ENCODE data around the gene CFAP45.
A peak's percentile ranks its signal among the peaks of the same experiment; 100 is the strongest.

Gene CFAP45, protein sequence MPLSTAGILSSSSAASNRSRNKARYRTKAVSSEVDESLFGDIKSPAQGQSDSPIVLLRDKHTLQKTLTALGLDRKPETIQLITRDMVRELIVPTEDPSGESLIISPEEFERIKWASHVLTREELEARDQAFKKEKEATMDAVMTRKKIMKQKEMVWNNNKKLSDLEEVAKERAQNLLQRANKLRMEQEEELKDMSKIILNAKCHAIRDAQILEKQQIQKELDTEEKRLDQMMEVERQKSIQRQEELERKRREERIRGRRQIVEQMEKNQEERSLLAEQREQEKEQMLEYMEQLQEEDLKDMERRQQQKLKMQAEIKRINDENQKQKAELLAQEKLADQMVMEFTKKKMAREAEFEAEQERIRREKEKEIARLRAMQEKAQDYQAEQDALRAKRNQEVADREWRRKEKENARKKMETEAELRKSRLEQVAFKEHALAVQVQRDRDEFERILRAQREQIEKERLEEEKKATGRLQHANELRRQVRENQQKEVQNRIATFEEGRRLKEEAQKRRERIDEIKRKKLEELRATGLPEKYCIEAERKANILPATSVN

GRCh38 chr1:159900086-159900680 lies at the start of gene CFAP45:
Gene CFAP45, minus strand, starts transcription at chr1:159900165. Its CDS starts 67 bp downstream, at chr1:159900098.
- DNase-seq (ENCODE audit: low read depth in 2 of 2) = no peak

DNA sequence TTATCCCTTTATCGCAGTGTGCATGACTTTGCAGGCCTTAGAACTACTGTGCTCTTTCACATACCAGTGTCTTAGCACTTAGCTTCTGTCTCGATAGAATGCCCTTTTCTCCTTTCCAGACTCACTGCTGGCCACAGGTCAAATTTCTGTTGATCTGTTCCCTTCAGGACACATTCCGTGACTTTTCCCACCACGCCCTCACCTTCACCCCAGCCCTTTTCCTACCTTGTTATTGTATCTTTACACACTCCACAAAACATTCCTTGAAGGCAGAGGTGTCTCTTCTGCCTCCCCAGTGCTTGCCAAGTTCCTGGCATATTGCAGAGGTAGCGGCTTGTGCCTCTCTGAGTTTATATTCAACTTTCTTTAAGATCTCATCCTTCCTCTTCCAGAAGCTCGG lies 49.2 kb upstream of the CFAP45 start:
- DNase-seq (ENCODE audit: low read depth in 2 of 2) = no peak

DNA sequence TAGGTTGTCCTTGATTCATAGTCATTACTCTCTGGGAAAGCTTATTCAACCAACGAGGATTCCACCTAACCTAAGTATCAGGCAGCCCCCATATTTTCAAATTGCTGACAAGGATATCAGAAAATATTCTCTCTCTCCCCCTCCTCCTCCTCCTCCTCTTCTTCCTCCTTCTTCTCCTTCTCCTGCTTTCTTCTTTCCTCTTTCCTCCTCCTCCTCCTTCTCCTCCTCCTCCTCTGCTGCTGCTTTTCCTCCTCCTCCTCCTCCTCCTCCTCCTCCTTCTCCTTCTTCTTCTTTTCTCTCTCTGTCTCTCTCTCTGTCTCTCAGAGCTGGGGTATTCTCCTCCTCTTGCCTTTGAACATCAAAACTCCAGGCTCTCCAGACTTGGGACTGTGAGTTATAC lies 48.0 kb upstream of the CFAP45 start:
- no peak for DNase-seq (ENCODE audit: low read depth in 2 of 2)

GRCh38 chr1:159946242-159947187 lies 46.5 kb upstream of the CFAP45 start:
- DNase-seq (ENCODE audit: low read depth in 2 of 2) = no peak

- DNase-seq (ENCODE audit: low read depth in 2 of 2) = peak; percentile 70 to 74
Measured at GRCh38 chr1:159945483-159946241, 45.7 kb upstream of the CFAP45 start, which contains the start of gene IGSF9. Gene IGSF9, minus strand, starts transcription at chr1:159945613. Its CDS starts 2,159 bp downstream, at chr1:159943454.

DNA sequence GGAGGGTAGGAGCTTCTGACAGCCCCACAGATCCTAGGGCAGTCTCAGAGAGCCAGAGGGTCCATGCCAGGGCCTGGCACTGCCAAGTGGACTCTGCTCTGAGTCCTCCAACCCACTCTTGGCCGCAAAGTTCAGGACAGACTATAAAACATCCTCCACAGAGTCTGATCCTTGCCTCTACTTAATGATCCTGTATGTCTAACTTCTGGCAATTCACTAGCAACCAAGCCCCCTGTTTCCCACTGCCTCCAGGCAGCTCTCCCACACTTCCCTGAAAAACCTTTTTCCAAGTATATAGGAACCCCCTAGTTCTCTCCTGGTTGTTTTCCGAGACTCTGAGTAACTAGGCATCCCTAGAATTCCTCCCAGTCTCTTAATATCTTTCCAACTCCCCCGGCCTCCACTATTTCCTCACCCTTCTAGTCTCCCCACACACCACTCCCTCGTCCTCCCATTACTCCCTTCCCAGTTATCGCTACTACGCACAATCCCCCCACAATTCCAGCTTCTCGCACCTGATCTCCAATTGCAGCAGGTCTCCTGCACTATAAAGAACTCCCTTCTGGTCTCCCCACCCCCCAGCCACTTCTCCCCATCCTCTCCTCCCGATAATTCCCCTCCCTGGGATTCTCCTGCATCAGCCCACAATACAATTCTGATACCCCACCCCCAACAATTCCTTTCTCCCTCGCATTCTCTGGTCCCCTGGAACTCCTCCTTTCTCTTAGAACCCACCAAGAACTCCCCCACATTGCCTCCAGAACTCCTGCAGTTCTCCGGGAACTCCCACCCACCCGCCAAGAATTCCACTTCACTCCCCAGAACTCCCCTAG lies 44.9 kb upstream of the CFAP45 start:
- DNase-seq (ENCODE audit: low read depth in 2 of 2) = no peak

GRCh38 chr1:159943908-159944622 lies 44.1 kb upstream of the CFAP45 start:
- no peak for DNase-seq (ENCODE audit: low read depth in 2 of 2)

- DNase-seq (ENCODE audit: low read depth in 2 of 2) = no peak
Measured at GRCh38 chr1:159943278-159943640, 43.3 kb upstream of the CFAP45 start.

GRCh38 chr1:159942632-159943277 lies 42.8 kb upstream of the CFAP45 start:
- DNase-seq (ENCODE audit: low read depth in 2 of 2) = no peak

DNA sequence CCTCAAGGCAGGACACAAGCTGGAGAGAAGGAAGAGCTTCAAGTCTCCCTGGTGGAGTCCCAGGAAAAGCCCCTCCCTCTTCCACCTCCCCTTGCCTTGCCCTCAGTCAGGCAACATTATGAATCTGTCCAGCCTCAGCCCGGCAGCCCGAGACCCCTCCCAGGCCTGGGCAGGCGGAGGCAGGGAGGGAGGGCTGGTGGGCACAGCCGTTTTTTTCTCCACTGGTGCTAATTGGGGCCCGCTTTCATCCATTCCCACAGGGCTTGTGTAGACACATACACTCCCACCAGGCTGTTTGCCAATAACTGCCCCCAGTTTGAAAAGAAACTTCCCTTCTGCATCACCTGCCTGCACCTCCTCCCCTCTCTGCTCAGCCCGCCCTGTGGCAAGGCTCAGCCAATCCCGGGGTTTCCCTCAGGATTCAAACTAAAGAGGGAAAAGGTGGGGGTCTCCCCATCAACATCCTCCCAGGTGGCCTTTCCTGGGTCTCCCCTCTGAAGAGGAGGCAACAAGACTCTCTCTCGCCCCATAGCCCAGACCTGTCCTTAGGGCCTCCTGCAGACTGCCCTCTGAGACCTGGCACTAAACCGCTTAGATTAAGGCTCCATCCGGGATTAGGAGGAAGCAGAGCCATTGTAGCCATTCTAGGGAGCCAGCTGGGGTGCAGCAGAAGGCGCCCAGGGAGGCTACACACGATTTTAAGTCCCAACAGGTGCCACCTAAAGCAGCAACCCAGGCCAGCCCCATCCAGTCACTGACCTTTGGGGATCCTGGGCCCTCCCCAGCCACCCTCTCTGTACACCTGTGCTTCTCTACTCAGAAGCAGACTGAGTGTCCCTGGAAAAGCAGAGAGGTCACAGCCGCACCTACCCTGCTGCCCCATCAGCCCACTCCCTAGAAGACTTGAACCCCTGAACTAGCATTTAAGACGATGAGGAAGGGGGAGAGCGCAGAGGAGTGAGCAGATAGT lies 41.9 kb upstream of the CFAP45 start:
- DNase-seq (ENCODE audit: low read depth in 2 of 2) = no peak

GRCh38 chr1:159941141-159941540 lies 41.2 kb upstream of the CFAP45 start:
- DNase-seq (ENCODE audit: low read depth in 2 of 2) = no peak

DNA sequence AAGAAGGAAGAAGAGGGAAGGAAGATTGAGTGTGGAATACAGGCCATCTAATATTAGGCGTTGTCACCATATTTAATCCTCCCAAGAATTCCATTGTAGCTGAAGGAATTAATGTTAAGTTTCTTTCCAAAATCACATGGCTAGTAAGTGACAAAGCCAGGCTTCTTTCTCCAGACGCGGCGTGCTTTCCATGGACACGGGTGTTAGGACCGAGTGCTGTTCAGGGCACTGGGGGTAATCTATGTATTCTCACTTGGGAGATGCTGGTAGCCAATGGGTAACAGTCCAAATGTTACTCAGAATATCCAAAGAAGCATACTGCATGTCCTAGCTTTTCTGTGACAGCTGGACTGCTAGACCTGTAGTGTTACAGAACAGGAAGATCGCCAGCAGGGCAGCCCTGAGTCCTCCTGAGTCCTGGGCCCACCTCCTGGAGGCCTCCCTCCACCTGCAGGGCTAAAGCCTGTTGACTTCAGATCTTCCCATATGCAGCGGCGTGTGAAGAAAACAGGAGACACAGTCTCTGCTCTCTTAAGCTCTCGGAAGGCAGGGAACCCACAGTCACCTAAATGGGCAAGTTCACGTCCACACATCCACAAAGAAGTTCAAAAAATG lies 40.1 kb upstream of the CFAP45 start:
- DNase-seq (ENCODE audit: low read depth in 2 of 2) = no peak

- no peak for DNase-seq (ENCODE audit: low read depth in 2 of 2)
Measured at GRCh38 chr1:159939678-159940002, 39.7 kb upstream of the CFAP45 start.

DNA sequence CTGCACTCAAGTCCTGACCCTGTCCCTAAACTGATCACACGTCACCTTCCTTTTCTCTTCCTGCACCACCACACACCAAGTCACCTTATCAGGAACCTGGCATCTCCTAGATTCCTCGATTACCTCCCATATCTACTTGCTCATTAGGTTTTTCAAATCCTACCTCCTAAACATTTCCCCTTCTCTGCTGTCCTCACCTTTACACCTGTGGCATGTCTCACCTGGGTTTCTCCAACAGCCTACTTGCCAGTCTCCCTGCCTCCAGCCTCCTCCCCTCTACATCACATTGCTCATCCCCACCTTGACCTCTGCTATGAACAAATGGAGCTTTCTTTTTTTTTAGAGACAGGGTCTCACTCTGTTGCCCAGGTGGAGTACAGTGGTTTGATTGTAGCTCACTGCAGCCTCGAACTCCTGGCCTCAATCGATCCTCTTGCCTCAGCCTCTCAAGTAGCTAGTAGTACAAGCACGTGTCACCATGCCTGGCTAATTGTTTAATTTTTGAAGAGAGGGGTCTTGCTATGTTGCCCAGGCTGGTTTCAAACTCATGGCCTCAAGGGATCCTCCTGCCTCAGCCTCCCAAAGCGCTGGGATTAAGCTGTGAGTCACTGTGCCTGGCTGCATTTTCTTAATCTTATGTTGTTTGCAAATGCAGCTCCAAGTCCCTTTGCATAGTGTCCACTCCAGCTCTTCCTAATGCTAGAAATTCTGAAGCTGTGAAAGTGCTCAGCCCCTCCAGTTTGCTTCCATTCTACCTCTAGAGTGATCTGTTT lies 39.1 kb upstream of the CFAP45 start:
- DNase-seq (ENCODE audit: low read depth in 2 of 2) = no peak

DNA sequence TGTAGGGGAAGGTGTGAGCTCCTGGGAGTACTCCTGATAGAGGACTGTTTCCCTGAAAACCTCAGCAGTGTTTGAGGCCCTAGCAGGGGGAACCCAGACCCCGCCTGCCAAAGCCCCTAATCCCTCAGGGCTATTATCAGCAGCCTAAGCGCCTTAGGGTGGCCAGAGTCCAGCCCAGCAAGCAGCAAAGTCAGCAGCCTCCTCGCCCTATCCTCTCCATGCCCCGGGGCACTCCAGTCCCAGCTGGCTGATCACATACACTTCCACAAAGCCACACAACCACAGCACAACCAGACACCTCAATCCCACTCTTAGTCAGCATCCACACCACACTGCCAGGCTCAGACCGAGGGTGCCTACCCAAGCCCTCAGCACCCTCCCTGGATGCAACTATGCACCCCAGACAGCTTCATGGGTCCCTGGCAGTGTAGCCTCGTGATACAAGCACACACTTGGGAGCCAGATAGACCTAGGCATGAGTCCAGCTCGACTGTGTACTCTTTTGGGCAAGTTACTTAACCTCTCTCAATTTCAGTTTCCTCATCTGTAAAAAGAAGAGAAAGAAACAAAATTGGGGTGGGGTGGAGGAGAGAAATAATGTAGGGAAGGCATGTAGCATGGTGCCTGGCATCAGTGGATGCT lies 38.4 kb upstream of the CFAP45 start:
- DNase-seq (ENCODE audit: low read depth in 2 of 2) = no peak

DNA sequence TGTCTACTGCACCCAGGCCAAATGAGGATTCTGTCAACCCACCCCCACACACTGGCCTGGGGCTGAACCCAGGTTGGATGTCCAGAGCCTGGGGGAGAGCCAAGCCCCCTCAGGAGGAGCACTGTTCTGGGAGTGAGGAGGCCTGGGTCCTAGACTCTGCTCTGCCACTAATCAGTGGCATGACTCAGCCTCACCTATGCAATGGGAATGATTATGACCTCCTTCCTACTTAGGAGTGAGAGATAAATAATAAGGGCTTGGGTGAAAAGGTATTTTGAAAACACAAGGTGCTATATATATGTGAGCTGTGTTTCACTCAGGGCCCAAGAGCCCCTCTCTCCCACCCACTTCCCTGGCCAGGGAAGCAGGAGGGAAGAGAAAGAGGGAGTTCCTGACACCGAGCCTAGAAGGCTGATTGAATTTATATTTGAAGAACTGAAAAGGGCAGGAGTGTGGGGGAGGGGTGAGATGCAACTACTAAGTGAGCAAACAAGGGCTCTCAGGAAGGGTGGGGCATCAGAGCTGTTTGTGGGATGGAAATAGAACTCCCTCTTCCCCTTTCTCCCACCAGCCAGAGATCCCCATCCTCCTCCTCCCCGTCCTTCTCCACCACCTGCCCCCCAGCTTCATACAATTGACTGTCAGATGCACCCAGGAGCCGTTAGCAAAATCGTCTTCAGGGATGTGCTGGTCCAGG lies 37.2 kb upstream of the CFAP45 start:
- no peak for DNase-seq (ENCODE audit: low read depth in 2 of 2)

Measured in stimulated activated CD8-positive, alpha-beta memory T cell treated with anti-CD3 and anti-CD28 coated beads, Interleukin-15, amount 100 ng/mL, for 48 hours (primary cell).